AG04449 (cell line): Measurements from ENCODE around the gene RBM7.

Experiments
- CTCF ChIA-PET: fragments of 350-600 bp; formaldehyde crosslinking; extraction: SDS; loops from one replicate; lab custom pipeline; 2021; ENCODE audit warnings: antibody characterized with exemption; lab: Yijun Ruan, JAX
- POLR2A ChIA-PET: fragments of 400-600, 350-600 bp; formaldehyde crosslinking; extraction: SDS; loops from one replicate; lab custom pipeline; 2020; ENCODE audit warnings: antibody characterized with exemption, inconsistent platforms; lab: Yijun Ruan, JAX
- DNase-seq: peaks from one replicate; pipeline ENCODE4 v3.0.0-alpha.2; 2010; ENCODE audit warnings: low read depth, low spot score
- H3K4me3 ChIP-seq: 2 replicates; pipeline ENCODE4 v1.5.1; 2011; ENCODE audit warnings: low read depth, mild to moderate bottlenecking, control low read depth, low read length
- CTCF ChIP-seq: IDR thresholded peaks from one replicate; pipeline ENCODE4 v1.5.1; 2011; ENCODE audit warnings: mild to moderate bottlenecking, moderate library complexity, low read length, control low read depth, inconsistent platforms; ENCODE audit not compliant: insufficient read depth; ENCODE audit errors: missing control alignments

The RBM7 gene

GRCh38 chr11:114400216-114400914 lies at the start of gene RBM7, which contains the start of gene C11orf71:
Gene RBM7, plus strand, starts transcription at chr11:114400666. Its CDS starts 6 bp downstream, at chr11:114400672.
Gene C11orf71, minus strand, starts transcription at chr11:114400511. Its CDS starts 180 bp downstream, at chr11:114400331.
- no peak for TF ChIP-seq CTCF

GRCh38 chr11:114353443-114353842 lies 47.0 kb upstream of the RBM7 start:
- no peak for DNase-seq
- no peak for TF ChIP-seq CTCF
- ChIA-PET CTCF (interaction anchor here (1.8 to 2.3 kb wide), 2 partner anchors 13 to 44 kb away, joined by 6 to 9 read pairs; no protein-coding TSS in a partner anchor), POLR2A (no interaction called here)
- H3K4me3 ChIP-seq: no peak overlapping the region

More at GRCh38 chr11:114400216-114400914, at the start of gene RBM7, which contains the start of gene C11orf71:
- ChIA-PET CTCF (interaction anchor here (0.9 to 1.4 kb wide), 3 partner anchors 19 to 54 kb away, joined by 3 to 6 read pairs (median 3); no protein-coding TSS in a partner anchor), POLR2A (interaction anchor here (1.0 kb wide), 1 partner anchor 105 kb away, joined by 5 read pairs; the partner anchor contains the start of gene NNMT)
- H3K4me3 ChIP-seq: peak within 1 kb of the TSS; percentile 70
- peak; percentile 95 for DNase-seq

DNA sequence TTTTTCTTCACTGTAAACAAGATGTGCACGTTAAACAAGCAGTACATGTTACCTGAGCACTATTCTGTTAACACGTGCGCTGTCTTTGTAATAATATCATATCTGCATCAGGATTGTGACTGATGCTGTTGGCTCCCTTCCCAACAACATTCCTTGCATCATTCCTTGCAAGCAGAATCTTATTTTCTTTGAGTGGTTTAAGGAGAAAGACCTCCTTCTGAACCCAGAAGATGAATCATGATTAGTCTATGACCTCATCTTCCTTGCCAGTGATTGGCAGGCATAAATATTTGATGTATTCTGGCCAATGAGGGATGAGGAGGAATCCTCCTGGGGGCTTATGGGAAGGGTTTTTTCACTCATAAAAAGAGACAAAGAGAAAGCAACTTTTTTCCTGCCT lies 46.4 kb upstream of the RBM7 start:
- peak; percentile 77 for DNase-seq
- no peak for TF ChIP-seq CTCF
- H3K4me3 ChIP-seq: no peak overlapping the region
- ChIA-PET POLR2A (no interaction called here), CTCF (interaction anchor here (1.1 to 1.8 kb wide), 2 partner anchors 13 to 42 kb away, joined by 3 to 9 read pairs; no protein-coding TSS in a partner anchor)

DNA sequence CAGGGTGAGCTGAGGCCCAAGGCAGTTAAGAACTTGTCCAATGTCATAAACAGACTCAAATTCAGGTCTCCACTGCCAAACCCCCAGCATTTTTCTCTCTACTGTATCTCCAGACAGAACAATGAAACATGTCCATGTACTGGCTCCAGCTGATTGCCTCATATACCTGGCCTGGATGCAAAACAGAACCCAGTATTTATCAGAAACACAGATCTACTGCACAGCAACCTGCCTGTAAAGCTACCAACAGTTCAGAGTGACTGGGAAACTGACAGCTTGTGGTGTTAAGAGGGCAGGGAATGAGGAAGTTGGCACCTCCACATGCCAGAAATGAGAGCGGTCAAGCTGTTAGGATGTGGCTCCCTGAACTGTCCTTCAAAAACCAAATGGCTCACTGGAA lies 41.8 kb upstream of the RBM7 start:
- ChIA-PET CTCF (interaction anchor here (0.9 to 2.0 kb wide), 5 partner anchors 9 to 42 kb away, joined by 3 to 6 read pairs (median 5); partner anchors contain the start of genes C11orf71 and RBM7), POLR2A (interaction anchor here (0.7 kb wide), 1 partner anchor 61 kb away, joined by 3 read pairs; no protein-coding TSS in a partner anchor)
- H3K4me3 ChIP-seq: no peak overlapping the region
- TF ChIP-seq CTCF: no peak
- DNase-seq: no peak

- TF ChIP-seq CTCF: no peak
- no peak overlapping the region for H3K4me3 ChIP-seq
- CTCF ChIA-PET: interaction anchor here (1.3 to 1.8 kb wide), 4 partner anchors 9 to 19 kb away, joined by 3 to 6 read pairs (median 5); no protein-coding TSS in a partner anchor
- POLR2A ChIA-PET: interaction anchor here (0.7 kb wide), 1 partner anchor 61 kb away, joined by 3 read pairs; no protein-coding TSS in a partner anchor
- no peak for DNase-seq
These were observed 41.1 kb upstream of the RBM7 start for GRCh38 chr11:114359342-114359741.

DNA sequence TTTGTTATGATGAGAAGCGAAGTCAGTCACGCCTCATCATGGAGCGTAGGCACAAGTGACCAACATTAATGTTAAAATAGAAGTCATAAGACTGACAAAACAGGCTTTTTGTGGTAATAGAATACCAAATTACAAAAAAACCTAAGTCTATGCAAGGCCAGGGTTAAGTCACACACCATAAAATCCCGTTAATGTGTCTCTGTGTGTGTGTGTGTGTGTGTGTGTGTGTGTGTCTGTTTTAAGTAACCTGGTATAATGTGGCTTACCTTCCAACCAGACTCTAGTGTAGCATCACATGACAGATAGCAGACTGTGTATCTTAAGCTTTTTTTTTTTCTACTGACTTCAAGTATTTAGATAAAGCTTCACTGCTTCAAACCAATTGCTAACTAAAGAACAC lies 38.1 kb upstream of the RBM7 start:
- no peak for TF ChIP-seq CTCF
- H3K4me3 ChIP-seq: no peak overlapping the region
- no peak for DNase-seq
- POLR2A ChIA-PET: no interaction called here
- CTCF ChIA-PET: interaction anchor here (0.8 to 3.3 kb wide), 2 partner anchors 14 to 16 kb away, joined by 4 to 19 read pairs; no protein-coding TSS in a partner anchor
